ENCODE results near the gene SCRN1.

- TF ChIP-seq CTCF (IDR thresholded peaks at IDR 0.05; ENCODE audit: insufficient read depth, low read length): no peak
- TF ChIP-seq REST (IDR thresholded peaks at IDR 0.05; ENCODE audit: insufficient replicate concordance, low read depth): no peak
These were observed 104.0 kb downstream of the SCRN1 start for GRCh38 chr7:29885626-29886025.
